AG04450 (cell line): ENCODE measurements around the gene DUSP3. TPM values are rescaled to one million over a fixed set of nuclear protein-coding genes. Genes with fewer than 3 reads are reported as not detected.

ENCODE experiments used
- CTCF ChIA-PET: fragments of 300-600, 350-600 bp; formaldehyde crosslinking; extraction: SDS; loops from one replicate; lab custom pipeline; 2022; ENCODE audit warnings: antibody characterized with exemption, inconsistent platforms; lab: Charles Lee
- POLR2A ChIA-PET: fragments of 350-600 bp; formaldehyde crosslinking; extraction: SDS; loops from one replicate; lab custom pipeline; 2021; ENCODE audit warnings: antibody characterized with exemption, inconsistent platforms; lab: Yijun Ruan, JAX
- DNase-seq: peaks from one replicate; pipeline ENCODE4 v3.0.0-alpha.2; 2011; ENCODE audit warnings: low read depth, low spot score
- H3K27ac ChIP-seq: one replicate; pipeline ENCODE4 v1.5.1; 2012; ENCODE audit warnings: low read depth, low read length, control low read depth
- H3K27me3 ChIP-seq: one replicate; pipeline ENCODE4 v1.6.0; 2012; ENCODE audit warnings: low read length; ENCODE audit not compliant: control insufficient read depth, insufficient read depth
- H3K4me3 ChIP-seq: 2 replicates; pipeline ENCODE4 v1.5.1; 2011; ENCODE audit warnings: mild to moderate bottlenecking, low read depth, low read length, control low read depth
- H3K9me3 ChIP-seq: 2 replicates; pipeline ENCODE4 v1.5.1; 2012; ENCODE audit warnings: low read length; ENCODE audit not compliant: control insufficient read depth, insufficient read depth
- CTCF ChIP-seq: IDR thresholded peaks from 2 replicates; pipeline ENCODE4 v1.5.1; 2011; ENCODE audit warnings: low read depth, low read length, control low read depth, inconsistent platforms
- polyA plus RNA-seq: library from polyadenylated mRNA; depleted of rRNA; stranded (reverse); fragments of >200 nt; gene quantifications from 2 replicates; pipeline ENCODE4 v1.2.3, GENCODE V29; 2011

Gene DUSP3
- polyA plus RNA-seq, 1 experiment, result 45.9 TPM

- ChIA-PET CTCF (interaction anchor here (0.6 to 0.7 kb wide), 2 partner anchors 13 to 115 kb away, joined by 4 read pairs; no protein-coding TSS in a partner anchor), POLR2A (interaction anchor here (0.6 to 1.0 kb wide), 3 partner anchors 39 to 234 kb away, joined by 3 to 4 read pairs (median 3); no protein-coding TSS in a partner anchor)
- no peaks in the 10 kb centered on the region for H3K9me3 ChIP-seq
- peak; percentile 30 for TF ChIP-seq CTCF
- no peak for DNase-seq
- H3K27ac ChIP-seq, result peak overlapping the region; percentile 61
- H3K27me3 ChIP-seq, result no peaks in the 10 kb centered on the region
- H3K4me3 ChIP-seq, result peak overlapping the region; percentile 86
Measured at GRCh38 chr17:43779145-43780125, 658 bp upstream of the DUSP3 start.

- ChIA-PET CTCF (interaction anchor here (2.3 kb wide), 1 partner anchor 8 kb away, joined by 18 read pairs; no protein-coding TSS in a partner anchor), POLR2A (no interaction called here)
- Histone ChIP-seq H3K9me3 (no peaks in the 10 kb centered on the region), H3K27ac (no peak overlapping the region), H3K4me3 (no peak overlapping the region), H3K27me3 (no peaks in the 10 kb centered on the region)
- DNase-seq, result no peak
- no peak for TF ChIP-seq CTCF
Measured at GRCh38 chr17:43774304-43775250, 4.2 kb downstream of the DUSP3 start.

GRCh38 chr17:43772877-43773648 is 5.7 kb downstream of the DUSP3 start:
- H3K9me3 ChIP-seq, result no peaks in the 10 kb centered on the region
- CTCF ChIA-PET, result interaction anchor here (0.6 to 1.0 kb wide), 2 partner anchors 78 to 828 kb away, joined by 3 read pairs; no protein-coding TSS in a partner anchor
- no peak overlapping the region for H3K27ac ChIP-seq
- no peaks in the 10 kb centered on the region for H3K27me3 ChIP-seq
- no peak overlapping the region for H3K4me3 ChIP-seq
- no peak for DNase-seq
- TF ChIP-seq CTCF, result no peak
- POLR2A ChIA-PET, result interaction anchor here (0.6 kb wide), 1 partner anchor 210 kb away, joined by 8 read pairs; no protein-coding TSS in a partner anchor

GRCh38 chr17:43771463-43771862 is 7.3 kb downstream of the DUSP3 start:
- Histone ChIP-seq H3K27ac (no peak overlapping the region), H3K27me3 (no peaks in the 10 kb centered on the region), H3K9me3 (no peaks in the 10 kb centered on the region), H3K4me3 (no peak overlapping the region)
- POLR2A ChIA-PET, result no interaction called here
- CTCF ChIA-PET, result no interaction called here
- TF ChIP-seq CTCF, result no peak
- no peak for DNase-seq
